ENCODE data around the gene NAGS. TPM values are rescaled to one million over a fixed set of nuclear protein-coding genes. Genes with fewer than 3 reads are reported as not detected.
"Not testable (repeated sequence)": the region's sequence is repeated elsewhere in the genome, so short reads cannot be mapped to it uniquely, and the experiment has no call there.

NAGS gene
- polyA plus RNA-seq, 1 donor (not counting 4 experiments of a cell fraction or from before 2014, with no cell fraction given), result 1.8 TPM

DNA sequence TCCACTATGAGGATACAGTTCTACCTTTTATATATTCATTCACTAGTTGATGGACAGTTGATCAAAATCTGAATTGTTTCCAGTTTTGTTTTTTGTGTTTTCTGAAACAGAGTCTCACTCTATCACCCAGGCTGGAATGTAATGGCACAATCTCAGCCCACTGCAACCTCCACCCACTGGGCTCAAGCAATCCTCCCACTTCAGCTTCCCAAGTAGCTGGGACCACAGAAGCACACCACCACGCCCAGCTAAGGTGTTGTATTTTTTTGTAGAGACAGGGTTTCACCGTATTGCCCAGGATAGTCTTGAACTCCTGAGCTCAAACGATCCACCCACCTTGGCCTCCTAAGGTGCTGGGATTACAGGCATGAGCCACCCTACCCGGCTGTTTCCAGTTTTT is 41.1 kb downstream of the NAGS start:
- Histone ChIP-seq H3K4me1 (ENCODE audit: control insufficient read depth, extremely low read depth, insufficient read depth, low read length) (peaks cover 21% of the 10 kb centered on the region), H3K4me2 (ENCODE audit: control insufficient read depth, extremely low read depth, insufficient read depth, low read depth, low read length) (no peak overlapping the region), H3K9me1 (ENCODE audit: control insufficient read depth, extremely low read depth, insufficient read depth, low read length) (no peaks in the 10 kb centered on the region), H2AFZ (ENCODE audit: control insufficient read depth, low read length) (no peak overlapping the region), H3K79me2 (ENCODE audit: control insufficient read depth, insufficient read depth, low read length) (peaks cover 72% of the 10 kb centered on the region), H3K9ac (ENCODE audit: control insufficient read depth, extremely low read depth, insufficient read depth, low read length) (no peak overlapping the region), H3K27me3 (ENCODE audit: control insufficient read depth, extremely low read depth, insufficient read depth, low read length) (no peaks in the 10 kb centered on the region), H3K4me3 (ENCODE audit: control insufficient read depth in 2 of 3, extremely low read depth in 1 of 3, insufficient read depth in 2 of 3, low read depth in 1 of 3, low read length in 3 of 3) (no peak overlapping the region), H3K36me3 (ENCODE audit: control insufficient read depth in 2 of 2, extremely low read depth in 1 of 2, insufficient read depth in 2 of 2, low read length in 2 of 2) (peaks cover 8% of the 10 kb centered on the region in 2 experiments), H3K27ac (ENCODE audit: control insufficient read depth, insufficient read depth, low read length) (no peak overlapping the region), H4K20me1 (ENCODE audit: control insufficient read depth, extremely low read depth, insufficient read depth, low read length) (peaks cover 8% of the 10 kb centered on the region), H3K9me3 (ENCODE audit: control insufficient read depth, low read depth, low read length) (no peaks in the 10 kb centered on the region)
- dilution Hi-C loops (cut with MboI; ENCODE audit: extremely low pct_ligation_motif_present, low sequenced_read_pairs), result no loop called here
- TF ChIP-seq, protein P1, sequence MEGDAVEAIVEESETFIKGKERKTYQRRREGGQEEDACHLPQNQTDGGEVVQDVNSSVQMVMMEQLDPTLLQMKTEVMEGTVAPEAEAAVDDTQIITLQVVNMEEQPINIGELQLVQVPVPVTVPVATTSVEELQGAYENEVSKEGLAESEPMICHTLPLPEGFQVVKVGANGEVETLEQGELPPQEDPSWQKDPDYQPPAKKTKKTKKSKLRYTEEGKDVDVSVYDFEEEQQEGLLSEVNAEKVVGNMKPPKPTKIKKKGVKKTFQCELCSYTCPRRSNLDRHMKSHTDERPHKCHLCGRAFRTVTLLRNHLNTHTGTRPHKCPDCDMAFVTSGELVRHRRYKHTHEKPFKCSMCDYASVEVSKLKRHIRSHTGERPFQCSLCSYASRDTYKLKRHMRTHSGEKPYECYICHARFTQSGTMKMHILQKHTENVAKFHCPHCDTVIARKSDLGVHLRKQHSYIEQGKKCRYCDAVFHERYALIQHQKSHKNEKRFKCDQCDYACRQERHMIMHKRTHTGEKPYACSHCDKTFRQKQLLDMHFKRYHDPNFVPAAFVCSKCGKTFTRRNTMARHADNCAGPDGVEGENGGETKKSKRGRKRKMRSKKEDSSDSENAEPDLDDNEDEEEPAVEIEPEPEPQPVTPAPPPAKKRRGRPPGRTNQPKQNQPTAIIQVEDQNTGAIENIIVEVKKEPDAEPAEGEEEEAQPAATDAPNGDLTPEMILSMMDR (optimal IDR thresholded peaks at IDR 0.05 in 1 of 3, IDR thresholded peaks at IDR 0.05 in 1 of 3, conservative IDR thresholded peaks at IDR 0.05 in 1 of 3; ENCODE audit: extremely low read depth in 1 of 3, insufficient read depth in 2 of 3, low read length in 3 of 3), result no peak
- TF ChIP-seq EZH2 (IDR thresholded peaks at IDR 0.05; ENCODE audit: low read length), result no peak
- no peak for DNase-seq (ENCODE audit: low read depth, low spot score)
- no peak for FAIRE-seq

DNA sequence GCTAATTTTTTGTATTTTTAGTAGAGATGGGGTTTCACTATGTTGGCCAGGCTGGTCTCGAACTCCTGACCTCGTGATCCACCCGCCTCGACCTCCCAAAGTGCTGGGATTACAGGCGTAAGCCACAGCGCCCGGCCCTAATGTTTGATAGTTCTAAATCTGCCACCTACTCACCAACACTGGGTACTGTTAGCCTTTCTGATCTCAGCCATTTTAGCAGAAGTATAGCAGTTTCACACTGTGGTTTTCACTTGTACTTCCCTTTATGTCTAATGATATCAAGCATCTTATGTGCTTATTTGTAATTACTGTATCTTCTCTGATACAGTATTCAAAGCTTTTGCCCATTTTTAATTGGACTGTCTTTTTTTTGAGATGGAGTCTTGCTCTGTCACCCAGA is 42.5 kb downstream of the NAGS start:
- H3K79me2 ChIP-seq (ENCODE audit: control insufficient read depth, insufficient read depth, low read length), result peaks cover 69% of the 10 kb centered on the region
- H3K4me1 ChIP-seq (ENCODE audit: control insufficient read depth, extremely low read depth, insufficient read depth, low read length); H3K4me2 ChIP-seq (ENCODE audit: control insufficient read depth, extremely low read depth, insufficient read depth, low read depth, low read length); DNase-seq (ENCODE audit: low read depth, low spot score); H4K20me1 ChIP-seq (ENCODE audit: control insufficient read depth, extremely low read depth, insufficient read depth, low read length); H3K9me1 ChIP-seq (ENCODE audit: control insufficient read depth, extremely low read depth, insufficient read depth, low read length); dilution Hi-C loops (cut with MboI; ENCODE audit: extremely low pct_ligation_motif_present, low sequenced_read_pairs); H2AFZ ChIP-seq (ENCODE audit: control insufficient read depth, low read length); H3K9me3 ChIP-seq (ENCODE audit: control insufficient read depth, low read depth, low read length); H3K27me3 ChIP-seq (ENCODE audit: control insufficient read depth, extremely low read depth, insufficient read depth, low read length); H3K4me3 ChIP-seq (ENCODE audit: control insufficient read depth in 2 of 3, extremely low read depth in 1 of 3, insufficient read depth in 2 of 3, low read depth in 1 of 3, low read length in 3 of 3); H3K27ac ChIP-seq (ENCODE audit: control insufficient read depth, insufficient read depth, low read length); FAIRE-seq; H3K9ac ChIP-seq (ENCODE audit: control insufficient read depth, extremely low read depth, insufficient read depth, low read length): not testable (repeated sequence)
- H3K36me3 ChIP-seq (ENCODE audit: control insufficient read depth in 2 of 2, extremely low read depth in 1 of 2, insufficient read depth in 2 of 2, low read length in 2 of 2), result peaks cover 11 to 15% of the 10 kb centered on the region in 2 experiments
